Renal cortex interstitium (tissue), 11 donors: ENCODE results near the gene EPB41. TPM values are rescaled to one million over a fixed set of nuclear protein-coding genes. Genes with fewer than 3 reads are reported as not detected.
"Not testable (repeated sequence)": the region's sequence is repeated elsewhere in the genome, so short reads cannot be mapped to it uniquely, and the experiment has no call there.

Source experiments
- DNase-seq, 11 donors: peaks; one replicate each; pipeline ENCODE4 v3.0.0-alpha.2; 2013; ENCODE audit warnings: low read depth in 9 of 11, low spot score in 4 of 11; ENCODE audit errors: extremely low read depth in 1 of 11
- polyA plus RNA-seq, 3 donors: library from polyadenylated mRNA; unstranded; fragments of 120-200 nt; gene quantifications; one replicate each; pipeline ENCODE4 v1.2.1, GENCODE V29; 2013; ENCODE audit not compliant: insufficient read length in 3 of 3

EPB41 gene
- polyA plus RNA-seq, 3 donors: 49.0 to 60.1 (median 53.6) TPM

DNA sequence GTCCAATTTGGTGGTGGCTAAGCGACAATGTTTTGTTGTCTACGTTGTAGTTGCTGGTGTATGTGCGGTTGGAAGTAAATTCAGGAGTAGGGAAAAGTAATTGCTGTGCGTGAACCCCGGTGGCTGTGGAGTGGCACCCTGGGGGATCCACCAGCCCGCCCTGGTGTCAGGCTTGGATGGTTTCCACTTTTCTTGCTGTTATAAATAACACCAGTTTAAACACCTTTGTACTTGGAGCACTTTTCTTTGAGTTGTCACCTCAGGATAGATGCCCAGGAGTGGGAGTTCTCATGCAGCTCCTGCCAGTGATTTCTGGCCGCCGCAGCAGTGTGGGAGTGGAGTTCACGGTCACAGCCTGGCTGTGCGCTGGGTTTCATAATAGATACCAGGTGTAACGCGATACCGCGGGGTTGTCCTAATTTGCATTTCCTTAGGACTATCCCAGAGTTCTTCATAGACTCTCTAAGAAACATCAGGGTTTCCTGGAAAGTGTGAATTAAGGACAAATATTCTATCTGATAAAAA is 222.1 kb downstream of the EPB41 start:
- peak in 6 of 11 donors; percentile 9 to 65 (median 47) for DNase-seq

DNA sequence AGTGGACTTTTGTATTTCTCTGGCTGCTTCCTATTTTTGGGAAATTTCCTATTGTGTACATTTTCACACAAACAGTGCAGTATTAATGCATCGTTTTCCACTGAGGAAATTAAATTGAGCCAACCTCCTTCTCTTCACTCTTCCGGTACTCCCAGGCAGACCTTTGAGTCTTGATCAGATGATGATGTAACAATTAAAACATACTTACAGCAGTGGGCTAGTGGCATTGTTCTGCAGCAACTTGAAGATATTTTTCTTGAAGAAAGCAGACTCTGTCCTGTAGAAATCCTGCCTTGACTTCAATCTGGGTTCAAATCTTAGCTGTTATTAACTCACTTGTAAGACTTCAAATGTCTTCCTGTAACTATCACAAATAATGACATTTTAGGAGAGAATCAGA is 228.3 kb downstream of the EPB41 start:
- DNase-seq: no peak

GRCh38 chr1:29144178-29144577 is 229.8 kb downstream of the EPB41 start:
- DNase-seq: no peak

DNA sequence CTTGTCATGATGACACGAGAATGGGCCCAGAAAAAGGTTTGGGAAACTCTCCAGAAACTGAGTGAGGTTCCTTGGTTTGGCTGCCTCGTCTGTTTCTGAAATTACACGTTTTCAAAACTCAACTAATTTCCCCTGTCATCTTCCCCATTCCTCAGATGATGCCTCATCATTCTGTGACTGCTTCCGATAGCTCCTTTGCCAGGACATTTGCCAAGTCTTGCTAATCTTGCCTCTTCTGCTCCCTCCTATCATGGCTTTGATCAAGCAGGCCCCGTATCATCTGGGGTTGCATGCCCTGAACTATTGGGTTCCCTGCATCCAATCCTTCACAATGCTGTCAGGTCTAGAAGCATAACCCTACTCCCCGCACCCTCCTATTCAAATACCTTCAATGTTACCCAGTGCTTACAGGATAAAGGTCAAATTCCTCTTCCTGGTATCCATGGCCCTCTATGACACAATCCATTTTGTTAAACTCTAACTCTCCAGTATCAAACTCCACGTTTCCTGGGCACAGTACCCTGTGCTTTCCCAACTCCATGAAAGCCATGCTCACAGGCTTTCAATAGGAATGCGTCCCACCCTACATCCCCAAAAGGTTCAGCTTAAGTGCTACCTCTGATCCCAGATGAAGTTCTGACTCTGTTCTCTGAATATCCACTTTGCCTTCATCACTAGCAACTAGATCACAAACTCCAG is 231.5 kb downstream of the EPB41 start:
- no peak for DNase-seq

DNA sequence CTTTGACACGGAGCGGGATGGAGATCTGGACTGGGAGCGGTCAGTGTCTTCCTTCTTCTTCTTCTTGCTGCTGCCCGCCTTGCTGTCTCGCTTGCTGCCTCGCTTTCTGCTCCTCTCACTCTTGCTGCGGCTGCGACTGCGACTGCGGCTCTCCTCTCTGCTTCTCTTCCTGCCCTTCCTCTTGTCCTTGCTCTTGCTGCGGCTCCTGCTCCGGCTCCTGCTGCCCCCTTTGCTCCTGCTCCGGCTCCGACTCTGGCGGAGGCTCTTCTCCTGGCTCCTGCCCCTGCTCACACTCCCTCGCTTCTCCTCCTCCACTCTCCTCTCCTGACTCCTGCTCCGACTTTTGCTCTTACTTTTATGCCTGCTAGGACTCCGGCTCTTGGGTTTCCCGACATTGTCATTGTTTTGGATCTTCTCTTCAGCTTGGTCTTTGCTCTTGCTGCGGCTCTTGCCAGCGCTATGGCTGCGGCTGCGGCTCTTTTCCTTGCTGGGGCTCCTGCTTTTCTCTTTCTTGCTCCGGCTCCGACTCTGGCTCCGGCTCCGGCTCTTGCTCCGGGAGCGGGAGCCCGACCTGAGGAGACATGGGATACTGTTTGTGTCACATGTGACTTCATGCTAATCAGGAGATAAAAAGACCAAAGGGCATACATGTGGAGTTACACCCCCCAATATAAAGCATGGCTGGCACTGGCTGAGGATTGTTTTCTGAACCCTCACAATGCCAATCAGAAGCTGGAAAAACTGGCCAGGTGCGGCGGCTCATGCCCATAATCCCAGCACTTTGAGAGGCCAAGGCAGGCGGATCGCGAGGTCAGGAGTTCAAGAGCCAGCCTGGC is 234.5 kb downstream of the EPB41 start:
- no peak for DNase-seq

DNA sequence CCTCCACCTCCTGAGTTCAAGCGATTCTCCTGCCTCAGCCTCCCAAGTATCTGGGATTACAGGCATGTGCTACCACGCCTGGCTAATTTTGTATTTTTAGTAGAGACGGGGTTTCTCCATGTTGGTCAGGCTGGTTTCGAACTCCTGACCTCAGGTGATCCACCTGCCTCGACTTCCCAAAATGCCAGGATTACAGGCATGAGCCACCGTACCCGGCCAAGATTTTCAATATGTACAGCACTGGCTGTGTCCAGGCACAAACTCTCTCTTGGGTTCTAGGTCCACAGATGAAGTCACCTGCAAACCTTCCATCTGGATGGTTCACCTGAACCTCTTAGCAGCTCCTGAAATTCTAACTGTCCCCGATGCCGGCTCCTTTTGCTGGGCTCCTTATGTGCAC is 236.0 kb downstream of the EPB41 start:
- not testable (repeated sequence) for DNase-seq

GRCh38 chr1:29152046-29152805 is 237.9 kb downstream of the EPB41 start:
- no peak for DNase-seq

GRCh38 chr1:29156543-29157268 is 242.3 kb downstream of the EPB41 start:
- DNase-seq: no peak

- no peak for DNase-seq
These were observed 242.9 kb downstream of the EPB41 start for GRCh38 chr1:29157269-29157601.

GRCh38 chr1:29159773-29160172 is 245.4 kb downstream of the EPB41 start:
- no peak for DNase-seq

DNA sequence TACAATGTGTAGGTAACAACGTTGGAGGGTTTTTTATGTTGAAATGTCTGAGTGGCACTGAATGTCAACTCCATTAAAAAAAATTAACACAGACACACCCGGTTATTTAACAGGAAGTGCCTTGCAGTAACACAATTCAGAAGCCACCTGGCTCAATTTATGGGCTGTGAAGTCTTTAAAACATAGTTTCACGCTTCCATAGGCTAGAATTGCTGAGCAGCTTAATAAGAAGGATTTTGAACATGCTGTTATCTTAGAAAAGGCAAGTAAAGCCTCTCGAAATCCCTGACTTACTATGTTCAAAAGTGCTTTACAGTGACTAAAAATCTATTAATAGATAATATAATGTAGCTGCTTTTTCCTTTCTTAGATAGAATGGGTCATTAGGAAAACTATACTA is 247.7 kb downstream of the EPB41 start:
- DNase-seq: no peak

DNA sequence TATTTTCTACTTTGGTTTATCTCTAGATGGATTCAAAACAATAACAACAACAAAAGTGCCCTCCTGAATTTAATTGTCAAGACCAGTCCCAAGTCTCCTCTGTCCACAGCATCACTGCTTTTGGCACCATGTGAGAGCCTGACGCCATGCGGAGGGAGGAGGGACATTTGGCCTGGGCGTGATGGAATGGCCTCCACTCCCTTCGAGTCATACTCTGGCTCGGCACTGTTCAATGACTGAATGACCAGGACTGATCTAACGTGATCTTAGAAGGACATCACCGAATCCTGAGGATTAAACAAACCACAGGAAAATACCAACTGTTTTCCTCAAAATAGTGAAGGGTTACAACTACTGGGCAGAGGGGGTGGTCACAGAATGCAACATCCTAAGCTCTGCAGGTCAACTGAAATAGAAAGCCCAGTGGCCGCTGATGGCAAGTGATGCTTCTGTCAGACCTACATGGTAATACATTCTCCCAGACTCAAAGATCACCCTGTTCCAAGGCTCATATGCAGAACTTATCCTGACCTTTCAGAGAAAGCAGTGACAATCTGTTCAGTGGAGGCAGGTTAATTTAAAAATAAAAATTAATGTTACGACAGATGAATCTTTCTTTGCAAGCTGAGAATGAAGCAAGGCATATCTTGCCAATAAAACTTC is 248.2 kb downstream of the EPB41 start:
- no peak for DNase-seq

GRCh38 chr1:29164588-29164987 is 250.2 kb downstream of the EPB41 start:
- DNase-seq: no peak

DNA sequence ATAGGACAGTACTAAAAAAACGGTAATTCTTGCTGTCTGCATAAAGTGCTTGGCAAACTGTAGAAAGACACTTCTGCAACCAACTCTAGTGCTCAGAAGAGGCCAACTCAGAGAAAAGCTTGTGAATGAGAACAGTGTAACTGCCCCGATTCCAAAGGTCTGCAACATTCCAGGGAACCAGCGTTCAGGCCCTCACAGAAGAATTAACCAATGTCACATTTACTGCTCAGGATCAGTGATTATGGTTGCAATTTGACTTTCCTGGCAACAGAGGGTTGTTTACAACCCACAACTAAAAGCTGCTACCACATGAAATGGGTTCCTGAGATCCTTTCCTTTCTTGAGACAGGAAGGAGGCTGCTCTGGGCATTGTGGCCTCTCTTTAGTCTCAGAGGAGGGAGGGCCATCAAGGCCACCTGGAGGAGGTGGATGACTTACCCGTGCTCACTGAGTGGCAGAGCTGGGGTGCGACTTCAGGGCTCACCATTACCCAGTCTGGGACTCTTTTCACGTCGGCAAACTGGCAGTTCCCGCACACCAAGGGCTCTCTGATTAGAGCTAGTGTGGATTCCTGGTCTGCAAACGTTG is 252.0 kb downstream of the EPB41 start:
- peak in 1 of 11 donors; percentile 46 for DNase-seq

GRCh38 chr1:29167904-29168303 is 253.5 kb downstream of the EPB41 start:
- DNase-seq: no peak
